HG03460 (cell line): ENCODE data around the gene FYTTD1.

ENCODE experiments used
- ATAC-seq: cut with Tn5 transposase; IDR thresholded peaks from one replicate; pipeline ENCODE4 v1.9.1; 2021; ENCODE audit not compliant: unreplicated experiment

FYTTD1 gene

DNA sequence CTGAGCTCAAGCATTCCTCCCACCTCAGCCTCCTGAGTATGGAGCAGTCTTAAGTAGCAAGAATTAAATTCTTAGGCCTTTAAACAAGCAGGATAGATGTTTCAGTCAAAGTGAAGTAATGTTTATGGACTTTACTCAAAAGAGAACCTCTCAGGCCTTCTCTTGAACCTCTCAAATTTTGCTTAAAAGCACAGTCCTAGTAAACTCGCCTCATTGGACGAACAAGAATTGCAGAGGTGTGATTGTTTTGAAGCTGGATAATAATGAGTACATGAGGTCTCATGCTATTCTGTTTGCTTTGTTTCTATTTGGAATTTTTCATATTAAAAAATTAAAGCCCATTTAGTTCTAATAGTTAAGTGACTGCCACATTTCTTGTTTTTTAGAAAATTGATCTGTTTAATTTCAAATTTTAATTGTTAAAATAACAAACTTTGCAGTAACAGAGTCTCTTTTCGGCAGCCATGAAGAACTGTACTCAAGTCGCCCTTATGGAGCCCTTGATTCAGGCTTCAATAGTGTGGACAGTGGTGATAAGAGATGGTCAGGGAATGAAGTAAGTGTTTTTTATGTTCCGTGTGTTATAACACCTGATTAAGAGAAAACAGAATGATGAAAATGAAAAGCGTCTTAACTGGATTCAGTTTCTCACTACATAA lies 80.8 kb downstream of the FYTTD1 start:
- no peak for ATAC-seq

DNA sequence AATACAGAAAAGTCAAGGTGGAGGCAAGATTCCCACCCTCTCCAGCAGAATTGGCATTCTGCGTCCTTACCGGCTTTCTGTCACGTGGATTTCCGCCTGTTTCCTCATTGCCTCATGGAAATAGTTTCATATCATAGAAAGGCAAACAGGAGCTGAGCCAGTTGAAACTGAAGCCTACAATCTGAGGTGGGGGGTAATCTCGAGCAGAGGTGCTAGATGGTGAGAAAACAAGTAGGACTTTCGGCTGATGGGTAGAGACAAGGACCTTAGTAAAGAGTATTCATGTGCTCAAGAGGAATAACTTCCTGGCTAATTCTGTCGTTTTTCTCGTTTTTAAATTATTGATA lies 81.3 kb downstream of the FYTTD1 start:
- no peak for ATAC-seq

DNA sequence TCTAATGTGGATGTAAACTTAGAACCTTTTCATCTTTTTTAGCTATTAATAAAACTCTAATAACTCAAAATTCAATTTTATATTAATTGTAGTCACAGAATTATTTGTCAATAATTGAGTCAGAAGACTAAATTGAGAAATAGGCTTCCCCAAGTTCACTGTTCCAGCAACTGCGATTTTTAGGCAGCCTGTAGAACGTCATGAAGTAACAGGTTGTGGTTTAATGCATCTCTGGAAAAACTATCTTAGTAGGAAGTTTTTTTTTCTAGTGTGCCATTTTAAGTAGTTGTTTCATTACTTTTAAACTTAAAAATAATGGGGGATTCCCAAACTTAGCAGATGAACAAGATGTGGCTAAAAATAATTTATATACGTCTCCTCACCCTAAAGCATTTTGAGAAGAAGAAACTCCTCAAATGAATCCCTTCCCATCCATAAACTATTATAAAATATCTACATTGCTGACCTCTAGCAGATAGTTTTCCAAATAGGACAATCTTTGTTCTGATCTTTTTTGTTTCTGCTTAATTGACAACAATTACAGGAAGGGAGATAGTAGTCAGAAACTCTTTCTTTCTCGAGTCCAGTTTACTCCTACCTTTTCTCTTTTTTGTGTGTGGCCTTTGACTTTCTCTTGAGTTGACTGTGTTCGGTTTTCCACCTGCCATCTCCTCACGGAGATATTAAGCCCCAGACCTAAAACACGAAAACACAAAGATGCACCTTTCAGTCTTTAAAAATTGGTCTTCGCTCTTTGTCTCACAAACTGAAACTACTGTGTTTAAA lies 84.4 kb downstream of the FYTTD1 start:
- ATAC-seq, result no peak

DNA sequence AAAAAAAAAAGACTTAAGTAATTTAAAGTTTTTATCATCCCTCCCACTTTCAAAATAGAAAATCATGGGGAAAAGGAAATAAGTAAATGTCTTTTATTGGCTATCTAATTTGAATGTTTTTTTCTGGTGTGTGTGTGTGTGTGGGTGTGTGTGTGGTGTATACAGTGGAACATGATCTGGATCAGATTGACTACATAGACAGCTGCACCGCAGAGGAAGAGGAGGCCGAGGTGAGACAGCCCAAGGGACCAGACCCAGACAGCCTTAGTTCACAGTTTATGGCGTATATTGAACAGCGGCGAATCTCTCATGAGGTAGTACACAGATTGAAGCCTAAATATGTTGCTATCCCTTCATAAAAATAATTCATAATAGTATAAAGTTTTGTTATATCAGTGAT lies 85.8 kb downstream of the FYTTD1 start:
- no peak for ATAC-seq

DNA sequence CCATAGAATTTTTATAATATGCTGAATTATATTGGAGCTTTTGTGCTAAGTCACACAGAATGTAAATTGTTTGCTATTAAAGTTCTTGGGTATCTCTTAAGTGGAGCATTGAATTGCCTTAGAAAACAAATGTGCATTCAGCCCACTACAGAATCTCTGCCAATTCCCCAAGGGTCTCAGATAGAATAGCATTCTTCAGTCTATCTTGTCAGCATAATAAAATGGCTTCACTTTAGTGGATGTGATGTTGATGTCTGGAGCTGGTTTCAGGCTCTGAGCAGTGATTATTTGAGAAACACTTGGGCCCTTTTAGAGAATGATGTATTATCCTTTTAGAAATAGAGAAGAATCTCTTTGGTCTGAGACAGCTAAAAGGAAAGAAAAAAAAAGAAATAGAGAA lies 86.6 kb downstream of the FYTTD1 start:
- no peak for ATAC-seq
